CD4-positive, alpha-beta T cell treated with Interferon gamma for 1 hour (primary cell): ENCODE results near the gene SLU7.
A peak's percentile ranks its signal among the peaks of the same experiment; 100 is the strongest.

Experiments
- DNase-seq: peaks from one replicate; pipeline ENCODE4 v3.0.0-alpha.2; 2020

The SLU7 gene

DNA sequence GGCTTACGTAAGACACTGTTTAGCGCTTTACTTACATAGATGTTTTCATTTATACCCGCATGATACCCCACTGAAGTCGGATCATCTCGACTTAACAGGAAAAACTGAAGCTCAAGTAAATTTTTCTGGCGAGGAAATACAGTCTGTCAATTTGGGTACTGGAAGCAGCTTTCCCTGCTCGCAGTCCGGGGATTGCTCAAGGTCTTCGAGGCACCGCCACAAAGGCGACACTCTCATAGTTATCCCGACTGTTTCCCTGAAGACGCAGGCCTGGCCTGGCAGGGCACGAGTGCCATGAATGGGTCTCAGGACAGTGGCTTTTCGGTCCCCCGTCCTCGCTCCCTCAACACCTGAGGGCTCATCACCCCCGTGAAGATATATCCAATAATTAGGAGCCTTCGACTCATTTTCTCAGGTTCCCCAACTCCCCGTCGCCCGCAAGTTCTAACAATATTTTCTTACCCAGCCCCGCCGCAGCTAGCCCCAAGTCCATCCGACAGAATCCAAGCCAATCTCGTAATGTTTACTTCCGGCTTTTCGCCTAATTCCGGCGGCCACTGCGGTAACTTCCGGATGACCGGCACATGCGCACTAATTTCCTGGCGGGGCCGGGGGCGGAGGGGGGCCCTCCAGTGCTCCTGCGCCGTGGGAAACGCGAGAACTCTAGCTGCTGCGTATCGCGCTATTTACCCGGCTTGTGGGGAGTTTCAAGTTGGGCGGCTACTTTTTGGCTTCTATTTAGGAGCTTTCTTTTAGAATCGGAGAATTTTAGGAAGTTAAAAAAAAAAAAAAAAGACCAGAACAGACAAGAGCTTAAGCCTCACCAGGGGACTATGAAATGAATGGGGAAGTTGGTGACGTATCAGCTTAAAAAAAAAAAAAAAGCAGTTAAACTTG lies at the start of gene SLU7:
Gene SLU7, minus strand, starts transcription at position 521 of the 897 bp plus-strand sequence. CDS start 3,787 bp downstream, outside the sequence.
- peak; percentile 93 for DNase-seq

DNA sequence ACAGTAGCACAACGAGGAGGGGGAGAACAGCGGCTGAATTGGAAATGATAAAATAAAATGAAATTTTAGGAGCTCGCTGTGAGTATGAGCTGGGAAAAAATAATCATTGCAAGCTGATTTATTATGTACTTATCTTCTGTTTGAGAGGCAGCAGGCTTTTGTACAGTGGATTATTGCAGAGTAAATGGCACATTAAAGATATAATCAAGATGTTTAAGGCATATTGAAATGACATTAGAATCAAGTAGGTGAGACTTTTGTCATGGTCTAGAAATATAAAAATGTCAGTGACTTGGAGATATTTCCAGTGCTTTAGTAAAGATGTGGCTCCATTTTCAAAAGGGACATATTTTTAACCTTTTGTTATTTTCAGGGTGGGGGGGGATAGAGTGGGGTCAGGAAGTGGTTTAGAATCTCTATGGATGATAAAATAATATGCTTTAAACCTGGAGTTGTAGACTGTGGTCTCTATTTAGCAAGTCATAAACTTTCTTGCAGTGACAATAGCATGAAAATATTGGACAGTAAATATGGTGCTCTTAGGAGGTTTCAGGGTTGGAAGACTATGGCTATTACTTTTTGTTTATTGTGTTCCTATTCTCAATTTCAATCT lies 49.6 kb upstream of the SLU7 start:
- no peak for DNase-seq

DNA sequence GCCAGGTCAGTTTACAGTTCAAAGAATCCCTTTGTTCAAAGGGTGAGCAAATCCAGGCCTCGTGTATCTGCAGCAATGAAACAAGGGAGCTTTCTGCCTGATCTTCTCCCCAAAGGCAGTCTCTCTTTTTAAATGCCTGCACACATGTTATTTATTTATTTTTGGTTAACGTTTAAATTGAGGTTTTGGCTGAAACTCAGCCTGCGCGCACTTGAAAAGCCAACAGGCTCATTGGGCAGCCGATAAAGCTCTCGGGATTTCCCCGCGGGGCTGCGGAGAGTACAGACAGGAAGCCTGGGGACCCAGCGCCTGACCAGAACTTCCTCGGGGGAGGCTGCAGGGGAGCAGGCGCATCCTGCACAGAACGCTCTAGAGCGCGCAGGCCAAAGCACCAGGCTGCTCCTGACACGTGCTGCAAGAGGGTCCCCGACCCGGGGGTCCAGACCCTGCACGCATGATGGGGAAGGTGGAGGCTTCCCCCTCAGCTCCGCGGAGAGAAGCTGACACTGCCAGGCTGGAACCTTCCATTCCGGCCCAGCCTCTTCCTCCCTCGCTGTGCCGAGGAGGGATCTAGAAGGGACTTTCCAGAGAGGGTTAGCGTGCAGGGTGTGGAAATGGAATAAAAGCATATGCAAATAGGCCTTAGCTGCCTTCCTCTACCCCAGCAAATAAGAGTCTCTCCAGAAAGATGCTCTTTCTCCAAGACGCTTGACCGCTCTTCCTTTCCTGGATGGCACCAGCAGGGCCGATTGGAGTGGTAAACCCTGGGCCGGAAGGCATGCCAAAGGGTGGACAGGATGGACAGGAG lies 48.9 kb upstream of the SLU7 start:
- DNase-seq = peak; percentile 81

DNA sequence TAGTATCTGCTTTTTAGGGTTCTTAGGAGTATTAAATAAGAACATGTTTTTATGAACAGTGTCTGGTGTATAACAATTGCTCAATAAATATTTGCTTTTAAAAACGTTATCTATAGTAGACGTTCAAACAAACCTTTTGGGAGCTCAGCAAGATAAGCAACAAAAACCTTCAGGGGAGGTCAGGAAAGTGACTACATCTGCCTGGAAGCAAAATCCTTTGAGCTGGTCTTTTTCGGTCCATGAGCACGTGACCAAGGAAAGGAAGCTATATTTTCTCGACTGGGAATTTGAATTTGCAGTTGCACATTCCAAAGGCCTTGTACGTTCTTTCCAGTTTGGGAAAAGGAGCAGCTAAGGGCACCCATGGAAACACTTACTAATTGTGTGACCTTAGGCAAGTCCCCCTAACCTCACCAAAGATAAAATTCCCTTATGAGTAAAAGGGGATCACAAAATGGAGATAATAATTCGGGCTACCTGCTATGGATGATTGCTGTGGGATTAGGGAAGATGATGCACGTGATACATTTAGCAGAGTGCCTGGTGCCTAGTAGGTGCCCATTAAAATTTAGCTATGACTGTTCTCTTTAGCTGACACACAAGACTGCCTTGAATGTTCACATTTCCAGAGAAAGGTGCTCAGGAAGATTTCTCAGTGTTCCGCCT lies 48.1 kb upstream of the SLU7 start:
- no peak for DNase-seq

DNA sequence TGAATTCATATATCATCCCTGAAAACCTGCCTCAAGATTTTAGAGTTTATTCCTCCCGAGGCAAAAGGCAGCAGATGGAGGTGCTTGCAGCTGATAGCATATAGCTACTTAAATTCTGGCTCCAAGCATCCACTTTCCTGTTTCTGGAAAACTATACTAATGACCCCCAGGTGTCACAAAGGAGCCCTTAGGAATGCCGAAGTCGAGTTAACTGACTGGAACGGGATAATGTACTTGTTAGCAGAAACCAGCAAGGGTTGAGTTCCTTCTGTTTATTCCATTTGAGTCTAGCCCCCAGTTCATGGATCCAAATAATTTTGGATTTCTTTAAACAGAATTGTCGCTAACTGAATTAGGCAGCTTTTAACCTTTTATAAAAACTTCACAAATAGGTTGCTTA lies 47.2 kb upstream of the SLU7 start:
- DNase-seq = no peak

DNA sequence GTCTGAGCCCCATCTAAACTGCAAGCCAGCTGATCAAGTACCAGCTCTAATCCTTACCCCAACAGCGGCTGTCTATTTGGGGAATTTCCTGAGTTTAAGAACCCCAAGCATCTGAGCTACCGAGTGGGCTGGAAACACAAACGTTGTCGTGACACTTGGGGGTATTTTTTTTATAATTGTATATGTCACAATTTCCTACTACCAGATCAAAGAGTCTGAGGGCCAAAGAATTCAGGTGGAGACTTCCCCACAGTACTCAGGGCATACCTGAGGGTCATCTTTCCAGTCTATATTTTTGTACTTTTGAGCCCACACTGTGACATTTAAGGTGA lies 45.6 kb upstream of the SLU7 start:
- DNase-seq = no peak

DNA sequence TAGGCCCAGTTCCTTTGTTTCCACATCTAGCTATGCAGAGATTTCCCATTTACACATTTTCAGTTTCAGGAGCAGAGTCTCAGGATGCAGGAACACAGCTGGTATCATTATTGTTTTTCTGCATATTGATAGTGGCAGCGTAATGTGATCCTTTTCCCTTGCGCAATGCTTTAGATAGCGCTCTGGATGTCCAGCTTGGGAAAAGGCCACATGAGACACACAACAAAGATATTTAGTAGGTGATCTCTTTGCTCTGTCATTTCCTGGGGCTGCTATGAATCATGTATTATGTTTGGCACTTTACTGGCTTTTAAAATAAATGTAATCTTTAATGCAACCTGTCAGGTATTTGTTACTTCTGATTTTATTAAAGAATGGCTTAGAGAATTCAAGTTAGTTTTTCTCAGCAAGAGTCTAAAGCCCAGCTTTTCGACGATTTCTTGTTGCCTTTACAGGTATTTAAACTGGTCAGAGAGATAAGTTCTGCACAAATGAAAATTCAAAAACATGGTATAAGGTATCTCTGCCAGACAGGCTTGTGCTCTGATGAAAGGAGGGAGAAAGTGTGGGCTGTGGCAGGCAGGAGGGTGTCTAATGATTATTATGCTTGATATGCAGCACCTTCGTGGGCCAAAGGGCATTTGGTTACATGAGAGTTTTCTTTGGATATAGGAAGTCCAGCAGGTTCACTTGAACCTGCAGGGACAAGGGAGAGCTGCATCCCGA lies 45.0 kb upstream of the SLU7 start:
- no peak for DNase-seq

DNA sequence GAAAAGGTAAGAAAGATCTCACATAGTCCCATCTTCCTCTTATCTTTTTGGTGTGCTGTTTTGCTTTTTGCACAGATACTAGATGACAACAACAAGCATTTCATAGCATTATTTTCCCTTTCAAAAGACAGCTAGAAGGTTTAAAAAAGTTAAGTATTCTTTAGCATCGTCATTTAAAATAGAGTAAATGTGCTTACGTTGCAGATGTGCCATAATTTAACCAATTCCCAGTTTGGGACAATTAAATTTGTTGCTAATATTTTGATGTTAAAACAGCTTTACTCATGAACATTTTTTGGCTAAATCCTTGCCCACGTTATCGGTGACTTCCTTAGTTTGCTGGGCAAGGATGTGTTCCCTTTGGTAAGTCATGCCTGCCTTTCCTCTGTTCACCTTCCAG lies 44.3 kb upstream of the SLU7 start:
- no peak for DNase-seq

DNA sequence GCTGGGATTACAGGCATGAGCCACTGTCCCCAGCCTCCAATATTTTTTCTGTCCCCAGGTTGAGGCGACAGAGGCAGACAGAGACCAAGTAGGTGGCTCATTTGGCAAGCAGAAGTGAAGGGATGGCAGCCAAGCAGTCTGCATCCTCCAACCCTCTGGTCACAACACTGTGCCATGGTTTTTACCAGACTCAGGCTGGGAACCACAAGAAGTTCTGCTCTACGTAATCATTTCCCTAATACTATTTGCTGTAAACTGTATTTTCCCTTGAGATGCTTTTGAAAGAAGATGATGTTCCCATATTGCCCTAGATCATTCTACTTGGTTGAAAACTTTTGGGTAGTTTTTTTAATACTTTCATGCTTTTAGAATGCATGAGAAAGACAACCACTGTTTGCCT lies 43.3 kb upstream of the SLU7 start:
- DNase-seq = no peak

DNA sequence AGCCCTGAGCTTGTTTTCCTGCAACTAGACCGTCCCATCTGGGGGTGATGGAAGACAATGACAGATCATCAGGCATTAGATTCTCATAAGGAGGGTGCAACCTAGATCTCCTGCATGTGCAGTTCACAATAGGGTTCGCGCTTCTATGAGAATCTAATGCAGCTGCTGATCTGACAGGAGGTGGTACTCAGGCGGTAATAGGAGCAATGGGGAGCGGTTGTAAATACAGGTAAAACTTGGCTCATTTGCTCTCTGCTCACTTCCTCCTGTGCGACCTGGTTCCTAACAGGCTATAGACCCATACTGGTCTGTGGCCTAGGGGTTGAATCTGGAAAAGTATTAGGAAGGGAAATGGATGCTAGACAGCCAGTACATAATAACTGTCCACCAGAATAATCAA lies 42.5 kb upstream of the SLU7 start:
- DNase-seq = no peak

DNA sequence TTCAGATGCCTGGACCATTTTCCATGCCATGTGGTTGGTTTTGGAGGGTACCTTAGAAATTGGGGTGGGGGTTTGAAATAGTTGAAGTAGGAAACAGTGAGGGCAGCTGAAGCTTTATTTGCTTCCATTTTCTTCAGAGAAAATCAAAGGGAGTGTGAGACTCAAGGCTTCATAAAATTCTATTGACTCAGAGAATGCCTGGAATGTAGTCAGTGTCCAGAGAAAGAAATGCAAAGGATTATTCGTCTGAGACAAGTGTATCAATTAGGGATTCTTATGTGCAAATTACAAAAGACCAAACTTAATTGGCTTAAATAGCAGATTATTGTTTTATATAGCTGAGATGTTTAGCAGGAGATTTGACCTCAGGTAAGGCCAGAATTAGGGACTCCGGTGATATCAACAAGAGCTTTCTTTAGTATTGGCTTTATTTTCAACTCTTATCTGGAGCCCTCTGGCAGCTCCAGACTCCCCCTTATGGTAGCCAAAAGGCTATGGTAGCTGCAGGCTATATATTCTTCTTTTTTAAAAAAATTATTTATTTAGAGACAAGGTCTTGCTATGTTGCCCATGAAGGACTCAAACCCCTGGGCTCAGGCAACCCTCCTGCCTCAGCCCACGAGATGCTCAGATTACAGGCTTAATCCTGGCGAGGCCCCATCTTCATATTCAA lies 41.6 kb upstream of the SLU7 start:
- DNase-seq = no peak

DNA sequence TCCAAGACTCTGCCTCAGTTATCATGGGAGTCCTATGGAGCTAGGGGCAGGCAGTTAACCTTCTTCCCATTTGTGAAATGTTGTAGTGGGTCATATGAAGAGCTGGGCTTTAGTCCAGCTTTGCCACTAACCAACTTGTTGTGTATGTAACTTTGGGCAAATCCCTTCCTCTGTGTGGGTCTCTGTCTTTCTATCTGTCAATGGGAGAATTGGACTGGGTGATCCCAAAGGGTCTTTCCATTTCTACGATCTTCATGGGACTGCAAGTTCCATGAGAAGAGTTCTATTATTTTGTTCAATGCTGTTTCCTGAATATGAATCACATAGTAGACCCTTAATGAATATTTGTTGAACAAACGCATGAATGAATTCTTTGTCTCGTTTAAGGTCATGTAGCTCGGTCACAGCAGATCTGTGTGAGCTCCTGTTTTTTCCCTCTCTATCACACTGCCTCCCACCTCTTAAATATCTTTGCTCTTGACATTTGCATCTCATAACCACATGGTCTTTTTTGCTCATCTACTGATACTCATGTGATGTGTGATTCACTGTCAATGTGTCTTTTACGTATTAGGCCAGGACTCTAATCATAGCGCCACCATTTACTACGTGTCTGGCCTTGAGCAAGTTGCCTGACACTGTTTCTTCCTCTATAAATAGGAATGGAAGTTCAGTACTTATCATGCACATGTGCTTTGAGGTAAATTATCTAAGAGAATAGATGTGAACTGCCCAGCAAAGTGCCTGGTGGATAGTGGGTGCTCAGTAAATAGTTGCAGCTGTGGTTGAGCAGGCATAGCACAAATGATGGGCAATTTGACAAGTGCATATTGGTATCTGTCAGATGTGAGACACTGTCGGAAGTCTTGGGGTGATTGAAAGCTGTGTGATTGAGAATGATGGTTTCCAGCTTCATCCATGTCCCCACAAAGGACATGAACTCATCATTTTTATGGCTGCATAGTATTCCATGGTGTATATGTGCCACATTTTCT lies 40.2 kb upstream of the SLU7 start:
- no peak for DNase-seq

DNA sequence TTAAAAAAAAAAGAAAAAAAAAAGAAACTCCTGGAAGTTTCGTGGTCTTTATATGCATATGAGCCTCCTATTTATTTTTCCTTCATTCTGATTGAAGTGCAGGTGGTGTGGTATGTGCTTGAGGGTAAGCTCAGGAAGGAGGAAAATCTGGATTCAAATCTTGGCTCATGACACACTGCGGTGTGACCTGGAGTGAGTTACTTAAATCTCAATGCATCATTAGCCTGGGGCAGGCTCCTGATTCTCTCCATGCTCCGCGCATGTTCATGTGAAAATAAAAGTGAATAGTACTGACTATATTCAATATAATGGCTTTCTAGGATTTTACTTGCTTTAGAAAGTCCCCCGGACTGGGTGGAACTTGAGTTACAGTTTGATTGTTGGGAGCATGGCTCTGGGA lies 38.4 kb upstream of the SLU7 start:
- no peak for DNase-seq

DNA sequence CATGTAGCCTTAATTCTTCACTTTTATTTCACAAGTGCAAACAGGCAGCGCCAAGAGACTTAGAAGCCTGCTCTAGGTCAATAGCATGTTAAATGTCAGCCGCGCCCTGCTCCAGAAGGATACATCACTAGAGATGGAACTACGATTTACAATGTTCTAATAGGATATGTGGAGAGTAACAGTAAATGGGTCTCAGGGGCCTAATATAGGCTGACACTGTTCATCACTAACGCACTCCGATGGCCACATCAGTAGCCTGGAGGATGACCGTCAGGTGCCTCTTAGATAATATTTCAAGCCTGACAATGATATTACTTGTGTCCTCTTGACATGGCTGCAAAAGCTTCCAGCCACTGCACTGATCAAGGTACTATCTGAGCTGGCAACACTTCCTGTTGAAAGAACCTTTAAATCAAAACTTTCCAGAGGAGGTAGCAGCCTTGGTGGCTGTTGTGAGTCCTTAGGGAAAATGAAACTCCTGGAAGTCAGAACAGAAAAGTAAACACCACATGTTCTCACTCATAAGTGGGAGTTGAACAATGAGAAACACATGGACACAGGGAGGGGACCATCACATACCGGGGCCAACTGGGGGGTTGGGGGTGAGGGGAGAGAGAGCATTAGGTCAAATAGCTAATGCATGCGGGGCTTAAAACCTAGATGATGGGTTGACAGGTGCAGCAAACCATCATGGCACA lies 37.7 kb upstream of the SLU7 start:
- no peak for DNase-seq

DNA sequence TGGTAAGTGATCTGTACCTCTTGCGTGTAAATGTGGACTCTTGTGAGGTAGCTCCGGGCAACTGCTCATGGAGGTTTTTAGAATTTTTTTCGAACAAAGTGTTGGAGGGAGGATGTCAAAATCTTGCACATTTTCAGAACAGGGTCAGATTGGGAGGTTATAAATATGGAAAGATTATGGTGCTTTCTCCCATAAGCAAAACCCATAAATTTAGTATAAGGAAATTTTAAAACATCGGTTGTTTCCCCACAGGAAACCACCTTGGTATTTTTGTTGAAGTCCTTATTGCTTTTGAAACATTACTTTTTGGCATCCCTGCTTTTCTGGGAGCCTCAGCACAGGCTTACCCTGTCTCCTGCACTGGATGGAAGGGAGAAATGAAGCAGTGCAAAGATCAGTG lies 36.7 kb upstream of the SLU7 start:
- no peak for DNase-seq

DNA sequence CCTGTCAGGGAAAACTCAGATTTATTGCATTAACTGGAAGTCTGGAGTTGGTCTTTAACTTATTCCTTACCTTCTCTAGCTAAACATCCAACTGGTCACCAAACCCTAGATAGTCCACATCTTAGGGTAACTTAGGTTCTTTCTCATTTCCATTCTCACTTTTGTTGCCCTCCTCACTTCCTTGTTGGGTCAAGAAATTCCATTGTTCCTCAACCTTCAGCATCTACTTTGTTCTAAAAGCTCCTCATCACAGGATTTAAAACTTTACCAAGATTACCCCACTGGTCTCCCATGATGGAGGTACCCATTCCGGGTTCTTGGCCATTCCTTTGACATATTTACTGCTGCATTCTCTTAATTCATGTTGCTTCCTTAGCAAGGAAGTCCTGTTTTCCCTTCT lies 34.9 kb upstream of the SLU7 start:
- DNase-seq = no peak

DNA sequence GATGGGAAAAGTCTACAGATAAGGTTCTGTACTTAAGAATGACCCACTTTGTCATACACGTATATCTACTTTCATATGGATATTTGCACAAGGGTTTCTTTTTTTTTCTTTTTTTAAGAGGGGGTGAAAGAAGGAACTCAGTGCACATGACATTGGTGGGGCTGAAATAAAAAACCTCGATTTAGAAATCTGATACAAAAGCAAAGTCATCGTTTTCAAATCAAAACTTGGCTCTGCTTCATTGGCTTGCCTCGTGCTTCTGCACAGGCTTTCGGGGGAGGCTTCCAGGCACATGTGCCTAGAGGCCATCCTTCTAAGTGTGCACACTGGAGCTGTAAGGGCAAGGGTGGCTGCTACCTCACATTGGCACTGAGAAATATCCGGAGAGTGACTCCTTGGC lies 33.9 kb upstream of the SLU7 start:
- no peak for DNase-seq

DNA sequence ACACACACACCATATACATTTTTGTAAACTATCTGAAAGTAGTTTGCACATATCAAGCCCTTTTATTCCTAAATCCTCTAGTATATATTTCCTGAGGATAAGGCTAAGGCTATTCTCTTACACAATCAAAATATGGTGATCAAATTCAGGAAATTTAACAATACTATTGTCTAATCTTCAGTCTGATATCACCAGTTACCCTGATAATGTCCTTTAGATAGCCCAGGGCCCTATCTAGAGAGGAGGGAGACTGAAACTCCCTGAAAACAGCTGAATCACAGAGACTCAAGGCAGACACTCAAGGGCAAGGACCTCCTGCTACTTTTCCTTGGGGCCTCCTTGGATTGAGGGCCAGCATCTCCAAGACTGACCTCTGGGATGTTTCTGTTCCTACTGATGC lies 33.2 kb upstream of the SLU7 start:
- DNase-seq = no peak

DNA sequence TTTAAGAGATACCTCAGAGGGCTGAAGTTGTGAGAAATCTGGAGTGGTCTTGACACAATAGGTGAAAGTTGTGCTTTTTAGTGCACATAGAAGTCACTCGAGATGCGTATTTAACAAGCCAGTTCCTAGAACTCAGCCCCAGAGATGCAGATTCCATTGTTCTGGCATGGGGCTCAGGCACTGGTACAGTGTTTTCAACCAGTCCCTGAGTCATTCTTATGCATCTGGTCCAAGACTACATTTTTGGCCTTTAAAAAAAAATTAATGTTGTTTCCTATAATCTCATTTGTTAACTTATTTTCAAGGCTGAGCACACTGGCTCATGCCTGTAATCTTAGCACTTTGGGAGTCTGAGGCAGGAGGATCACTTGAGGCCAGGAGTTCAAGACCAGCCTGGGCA lies 32.4 kb upstream of the SLU7 start:
- no peak for DNase-seq
